Testis (tissue), 5 donors: ENCODE results near the gene CDK2AP2. TPM values are rescaled to one million over a fixed set of nuclear protein-coding genes. Genes with fewer than 3 reads are reported as not detected.
A peak's percentile ranks its signal among the peaks of the same experiment; 100 is the strongest.
"Not testable (repeated sequence)": the region's sequence is repeated elsewhere in the genome, so short reads cannot be mapped to it uniquely, and the experiment has no call there.

ENCODE experiments used
- DNase-seq: peaks from one replicate; pipeline ENCODE4 v3.0.0-alpha.2; 2019
- H3K27ac ChIP-seq, 2 donors: fragments of 200-600 bp; sonication (generic); one replicate each; pipeline ENCODE4 v1.5.1; 2019
- H3K27me3 ChIP-seq: fragments of 200-600 bp; sonication (generic); one replicate; pipeline ENCODE4 v1.5.1; 2019
- H3K36me3 ChIP-seq: fragments of 200-600 bp; sonication (generic); one replicate; pipeline ENCODE4 v1.5.1; 2017; ENCODE audit warnings: low read depth; ENCODE audit errors: missing control alignments
- H3K4me1 ChIP-seq: fragments of 200-600 bp; sonication (generic); one replicate; pipeline ENCODE4 v1.5.1; 2019
- H3K4me3 ChIP-seq, 2 donors: fragments of 200-600 bp; sonication (generic); one replicate each; pipeline ENCODE4 v1.5.1; 2017 to 2019
- H3K9me3 ChIP-seq: fragments of 200-600 bp; sonication (generic); one replicate; pipeline ENCODE4 v1.5.1; 2017
- CTCF ChIP-seq, 3 experiments: fragments of 450-650 bp in 2 of 3; fragments of 200-600 bp in 1 of 3; sonication (generic) in 1 of 3; IDR thresholded peaks; one replicate each; pipeline ENCODE4 v1.5.1; 2016 to 2019; ENCODE audit warnings: antibody characterized with exemption in 3 of 3, mild to moderate bottlenecking in 2 of 3, moderate library complexity in 1 of 3
- POLR2A ChIP-seq: fragments of 450-650 bp; IDR thresholded peaks from one replicate; pipeline ENCODE4 v1.6.1; 2017; ENCODE audit warnings: antibody characterized with exemption, mild to moderate bottlenecking, moderate library complexity
- WGBS, 2 donors: methylation state at CpG; one replicate each; pipeline ENCODE4 v1.1.5; 2018; 5-methylcytosine and 5-hydroxymethylcytosine counted together
- intact Hi-C: fragments of 100-400 bp; cut with DNase I; formaldehyde crosslinking; loops from one replicate; pipeline ENCODE4 v1.15.1; 2023; ENCODE audit warnings: low total_unique reads
- long read RNA-seq, 2 donors: transcript quantifications; one replicate each; lab custom pipeline, GENCODE V29; 2026
- polyA plus RNA-seq: library from polyadenylated mRNA; stranded (reverse); fragments of 350-450 nt; fragmentation: Illumina TruSeq; extraction: RNeasy Lipid Tissue Mini Kit (QIAGEN cat#74804); gene quantifications from one replicate; pipeline ENCODE4 v1.2.3, GENCODE V29; 2014; ENCODE audit warnings: low read depth, low replicate concordance; ENCODE audit not compliant: insufficient read depth
- total RNA-seq, 2 donors: library from RNA; depleted of rRNA; stranded (reverse); fragments of >200 nt; gene quantifications; one replicate each; pipeline ENCODE4 v1.2.3, GENCODE V29; 2016

CDK2AP2 gene
- total RNA-seq (10 to 100 TPM; 26.4 to 38.0 TPM), polyA plus RNA-seq (20.9 TPM)
- long read RNA-seq, donor 1, transcript CDK2AP2-201 (4 exons, 1,378 nt): major isoform, 32 of 39 reads
- long read RNA-seq, donor 1, partial matches to known transcripts: 0 of 39 reads
- long read RNA-seq, donor 1, other reads (novel, unspliced or antisense): 0 of 39 reads
- long read RNA-seq, donor 2, transcript CDK2AP2-201 (4 exons, 1,378 nt): major isoform, 19 of 23 reads
- long read RNA-seq, donor 2, partial matches to known transcripts: 0 of 23 reads
- long read RNA-seq, donor 2, other reads (novel, unspliced or antisense): 0 of 23 reads

GRCh38 chr11:67507864-67508485, at the start of gene CDK2AP2:
CDK2AP2 (minus strand) TSS chr11:67508162; CDS start chr11:67508082, 80 bp downstream.
- 1 to 5% methylated on average over 8 to 57 of the region's 57 CpGs for WGBS, 2 donors
- peak; percentile 100 for DNase-seq
- Histone ChIP-seq H3K27ac (peak within 1 kb of the TSS; percentile 95 to 97), H3K4me1 (peaks cover 21% of the 10 kb centered on the region), H3K27me3 (no peaks in the 10 kb centered on the region), H3K9me3 (no peaks in the 10 kb centered on the region), H3K4me3 (peak within 1 kb of the TSS; percentile 74 to 82), H3K36me3 (no peaks in the 10 kb centered on the region)
- no peak for TF ChIP-seq POLR2A
- TF ChIP-seq CTCF (IDR thresholded peaks at IDR 0.05): no peak
- intact Hi-C loops: no loop called here

GRCh38 chr11:67556244-67556643, 48.3 kb upstream of the CDK2AP2 start:
- no peaks in the 10 kb centered on the region for H3K9me3 ChIP-seq
- 76 to 86% methylated on average over 3 of the region's 3 CpGs for WGBS, 2 donors
- no peaks in the 10 kb centered on the region for H3K27me3 ChIP-seq
- no peak for DNase-seq
- H3K27ac ChIP-seq: no peak overlapping the region
- H3K4me1 ChIP-seq: no peaks in the 10 kb centered on the region
- no peaks in the 10 kb centered on the region for H3K36me3 ChIP-seq
- H3K4me3 ChIP-seq: no peak overlapping the region
- TF ChIP-seq CTCF (IDR thresholded peaks at IDR 0.05): no peak
- TF ChIP-seq POLR2A: no peak
- intact Hi-C loops: no loop called here

- H3K9me3 ChIP-seq, DNase-seq, H3K36me3 ChIP-seq, H3K27ac ChIP-seq, H3K4me3 ChIP-seq, intact Hi-C loops, H3K27me3 ChIP-seq, H3K4me1 ChIP-seq: not testable (repeated sequence)
Measured at GRCh38 chr11:67551697-67552096, 43.7 kb upstream of the CDK2AP2 start.

GRCh38 chr11:67551127-67551526, 43.2 kb upstream of the CDK2AP2 start:
- H3K9me3 ChIP-seq: no peaks in the 10 kb centered on the region
- no peak for TF ChIP-seq CTCF (IDR thresholded peaks at IDR 0.05)
- no peak for TF ChIP-seq POLR2A
- H3K4me3 ChIP-seq: no peak overlapping the region
- H3K4me1 ChIP-seq: no peaks in the 10 kb centered on the region
- H3K27me3 ChIP-seq: no peaks in the 10 kb centered on the region
- intact Hi-C loops: no loop called here
- no peak for DNase-seq
- H3K27ac ChIP-seq: no peak overlapping the region
- no peaks in the 10 kb centered on the region for H3K36me3 ChIP-seq

- no peak overlapping the region for H3K4me3 ChIP-seq
- H3K36me3 ChIP-seq: no peaks in the 10 kb centered on the region
- no peak for DNase-seq
- no peak for TF ChIP-seq POLR2A
- no peak for TF ChIP-seq CTCF (IDR thresholded peaks at IDR 0.05)
- 94 to 95% methylated on average over 9 of the region's 9 CpGs for WGBS, 2 donors
- H3K4me1 ChIP-seq: peaks cover 5% of the 10 kb centered on the region
- intact Hi-C loops: no loop called here
- no peaks in the 10 kb centered on the region for H3K27me3 ChIP-seq
- no peaks in the 10 kb centered on the region for H3K9me3 ChIP-seq
- no peak overlapping the region for H3K27ac ChIP-seq
Measured at GRCh38 chr11:67548555-67549110, 40.7 kb upstream of the CDK2AP2 start.

- WGBS, 2 donors: 92 to 94% methylated on average over 4 of the region's 4 CpGs
- H3K4me1 ChIP-seq, H3K27me3 ChIP-seq, H3K4me3 ChIP-seq, H3K27ac ChIP-seq, H3K36me3 ChIP-seq, intact Hi-C loops, H3K9me3 ChIP-seq, DNase-seq: not testable (repeated sequence)
Measured at GRCh38 chr11:67548112-67548511, 40.1 kb upstream of the CDK2AP2 start.
